ENCODE measurements around the gene MIX23. TPM values are rescaled to one million over a fixed set of nuclear protein-coding genes. Genes with fewer than 3 reads are reported as not detected.

MIX23 gene
- total RNA-seq, result 10 to 100 TPM; 20.6 to 25.1 (median 23.3) TPM

DNA sequence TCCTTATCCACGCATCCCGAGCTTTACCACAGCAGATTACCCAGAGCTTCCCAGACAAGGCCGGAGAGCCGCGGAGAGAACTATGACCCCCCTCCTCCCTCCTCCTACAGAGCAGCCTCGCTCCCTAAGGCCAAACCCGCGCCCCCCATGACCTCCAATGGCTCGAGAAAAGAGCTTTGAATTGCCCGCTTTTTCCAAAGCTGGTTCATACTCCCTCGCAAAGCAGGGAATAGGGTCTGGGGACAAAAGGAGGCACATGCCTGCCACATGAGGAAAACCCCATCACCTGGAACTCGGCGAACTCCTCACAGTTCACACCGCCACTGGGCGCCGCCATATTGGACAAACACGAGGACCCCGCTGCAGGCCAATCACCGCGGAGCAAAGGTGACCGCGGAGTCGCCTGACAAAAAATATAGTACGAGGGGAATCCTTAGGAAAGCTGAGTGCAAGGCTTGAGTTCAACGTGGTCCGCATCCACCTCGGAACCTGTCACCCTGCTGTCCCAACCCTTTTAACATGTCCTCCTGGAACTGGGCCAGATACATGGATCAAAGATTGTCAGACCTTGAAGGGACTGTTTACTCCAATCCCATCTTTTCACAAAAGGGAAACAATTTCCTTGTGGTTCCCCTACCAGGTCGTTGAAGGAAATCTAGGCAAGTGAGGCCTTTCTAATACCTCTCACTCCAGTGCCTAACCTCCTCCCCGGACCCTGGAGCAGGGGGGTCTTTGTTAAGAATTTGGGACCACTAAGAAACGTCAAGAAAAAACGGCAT, at the start of gene MIX23:
TSS of gene MIX23 (minus strand) at position 344 of the 779 bp plus-strand sequence. CDS start at position 337, 7 bp downstream.
- peaks cover 4 to 7% of the 10 kb centered on the region in 2 donors for H3K4me1 ChIP-seq
- no peaks in the 10 kb centered on the region for H3K27me3 ChIP-seq
- H3K36me3 ChIP-seq, result no peaks in the 10 kb centered on the region
- 0% methylated on average over 12 to 31 of the region's 31 CpGs for WGBS, 2 donors
- intact Hi-C loops (cut with DNase I), result loop anchor here (10.0 kb wide), 1 partner anchor 292 kb away; no protein-coding TSS in a partner anchor
- no peaks in the 10 kb centered on the region for H3K9me3 ChIP-seq
- H3K4me3 ChIP-seq (replicated peaks in 1 of 3), result peak within 1 kb of the TSS; percentile 57 to 69 (median 60)
- TF ChIP-seq, protein P1, sequence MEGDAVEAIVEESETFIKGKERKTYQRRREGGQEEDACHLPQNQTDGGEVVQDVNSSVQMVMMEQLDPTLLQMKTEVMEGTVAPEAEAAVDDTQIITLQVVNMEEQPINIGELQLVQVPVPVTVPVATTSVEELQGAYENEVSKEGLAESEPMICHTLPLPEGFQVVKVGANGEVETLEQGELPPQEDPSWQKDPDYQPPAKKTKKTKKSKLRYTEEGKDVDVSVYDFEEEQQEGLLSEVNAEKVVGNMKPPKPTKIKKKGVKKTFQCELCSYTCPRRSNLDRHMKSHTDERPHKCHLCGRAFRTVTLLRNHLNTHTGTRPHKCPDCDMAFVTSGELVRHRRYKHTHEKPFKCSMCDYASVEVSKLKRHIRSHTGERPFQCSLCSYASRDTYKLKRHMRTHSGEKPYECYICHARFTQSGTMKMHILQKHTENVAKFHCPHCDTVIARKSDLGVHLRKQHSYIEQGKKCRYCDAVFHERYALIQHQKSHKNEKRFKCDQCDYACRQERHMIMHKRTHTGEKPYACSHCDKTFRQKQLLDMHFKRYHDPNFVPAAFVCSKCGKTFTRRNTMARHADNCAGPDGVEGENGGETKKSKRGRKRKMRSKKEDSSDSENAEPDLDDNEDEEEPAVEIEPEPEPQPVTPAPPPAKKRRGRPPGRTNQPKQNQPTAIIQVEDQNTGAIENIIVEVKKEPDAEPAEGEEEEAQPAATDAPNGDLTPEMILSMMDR (IDR thresholded peaks at IDR 0.05), result no peak
- TF ChIP-seq POLR2A (IDR thresholded peaks at IDR 0.05), result peak in 1 of 2 donors; percentile 70
- peak within 1 kb of the TSS; percentile 84 to 91 (median 86) for H3K27ac ChIP-seq
- DNase-seq, result peak; percentile 81 to 87

DNA sequence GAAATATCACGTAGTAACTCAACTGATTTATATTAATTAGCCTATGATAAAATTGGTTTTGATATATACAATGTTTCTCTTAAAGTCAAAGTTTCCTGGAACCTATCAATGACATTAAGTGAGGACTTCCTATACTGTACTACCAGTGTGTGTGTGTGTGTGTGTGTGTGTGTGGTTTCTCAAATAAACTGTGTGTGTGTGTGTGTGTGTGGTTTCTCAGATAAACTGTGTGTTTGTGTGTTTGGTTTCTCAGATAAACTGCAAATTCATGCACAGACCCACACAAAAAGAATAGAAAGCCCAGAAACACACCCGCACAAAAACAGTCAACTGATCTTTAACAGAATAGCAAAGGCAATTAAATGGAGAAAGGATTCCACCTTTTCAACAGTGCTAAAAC, 47.3 kb upstream of the MIX23 start:
- intact Hi-C loops (cut with DNase I), result no loop called here
- H3K4me1 ChIP-seq, result no peaks in the 10 kb centered on the region
- H3K27me3 ChIP-seq, result no peaks in the 10 kb centered on the region
- 94 to 99% methylated on average over 2 of the region's 2 CpGs for WGBS, 2 donors
- TF ChIP-seq, protein P1 (IDR thresholded peaks at IDR 0.05), result no peak
- H3K36me3 ChIP-seq, result peaks cover 23 to 24% of the 10 kb centered on the region in 2 donors
- no peaks in the 10 kb centered on the region for H3K9me3 ChIP-seq
- H3K27ac ChIP-seq, result no peak overlapping the region
- no peak overlapping the region for H3K4me3 ChIP-seq (replicated peaks in 1 of 3)
- DNase-seq, result no peak

DNA sequence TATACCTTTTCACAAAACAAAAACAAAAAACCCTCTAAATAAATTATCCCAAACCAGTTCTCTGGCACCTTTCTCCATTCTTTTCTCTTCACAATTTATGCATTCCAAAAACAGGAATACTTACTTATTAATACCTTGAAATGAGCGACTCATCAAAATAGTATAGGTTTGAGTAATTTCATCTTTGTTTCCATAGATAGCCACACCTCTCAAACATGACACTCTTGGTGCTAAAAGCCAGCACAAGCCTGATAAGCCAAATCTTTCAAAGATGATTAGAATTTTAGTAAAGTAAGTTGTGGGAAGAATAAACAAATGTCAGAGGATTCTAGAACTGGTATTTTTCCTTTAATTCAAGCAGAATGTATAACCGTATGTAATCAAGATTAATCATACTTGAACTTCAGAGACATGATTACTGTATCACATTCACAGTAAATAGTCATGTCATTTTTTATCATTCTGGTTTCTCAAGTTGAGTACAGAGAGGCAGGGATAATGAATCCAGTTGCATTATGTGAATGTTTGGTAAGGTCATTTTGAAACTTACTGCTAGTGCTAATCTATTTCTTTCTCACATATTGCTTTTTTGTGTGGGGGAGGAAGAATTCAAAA, 44.9 kb upstream of the MIX23 start:
- Histone ChIP-seq H3K27me3 (no peaks in the 10 kb centered on the region), H3K9me3 (no peaks in the 10 kb centered on the region), H3K4me3 (replicated peaks in 1 of 3) (no peak overlapping the region), H3K27ac (no peak overlapping the region), H3K4me1 (no peaks in the 10 kb centered on the region), H3K36me3 (peaks cover 20 to 26% of the 10 kb centered on the region in 2 donors)
- WGBS, 2 donors, result 86 to 96% methylated on average over 2 of the region's 2 CpGs
- no peak for TF ChIP-seq POLR2A (IDR thresholded peaks at IDR 0.05)
- TF ChIP-seq, protein P1 (IDR thresholded peaks at IDR 0.05), result no peak
- intact Hi-C loops (cut with DNase I), result no loop called here
- DNase-seq, result no peak

DNA sequence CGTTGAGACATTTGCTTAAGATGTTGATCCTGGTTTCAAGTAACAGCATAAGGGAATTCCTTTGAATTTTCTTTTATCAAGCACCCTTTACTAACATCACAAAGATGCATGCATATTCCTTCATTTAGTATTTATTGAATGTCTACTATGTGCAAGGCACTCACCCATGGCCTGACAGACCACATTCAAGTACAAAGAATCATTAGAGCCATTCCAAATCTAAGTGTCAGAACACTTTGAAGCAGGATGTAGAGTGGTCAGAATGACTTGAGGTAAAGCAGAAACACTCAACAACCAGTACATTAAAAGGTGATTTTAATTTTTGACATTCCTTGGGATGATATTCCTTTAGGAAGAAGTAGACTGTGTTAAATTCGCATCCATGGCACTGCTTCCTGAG, 38.8 kb upstream of the MIX23 start:
- Histone ChIP-seq H3K4me3 (replicated peaks in 1 of 3) (no peak overlapping the region), H3K27ac (no peak overlapping the region), H3K4me1 (peaks cover 0 to 10% of the 10 kb centered on the region in 2 donors), H3K27me3 (no peaks in the 10 kb centered on the region), H3K9me3 (no peaks in the 10 kb centered on the region), H3K36me3 (peaks cover 19% of the 10 kb centered on the region in 2 donors)
- TF ChIP-seq, protein P1 (IDR thresholded peaks at IDR 0.05), result no peak
- WGBS, 2 donors, result 90 to 95% methylated on average over 2 of the region's 2 CpGs
- intact Hi-C loops (cut with DNase I), result no loop called here
- no peak for DNase-seq

DNA sequence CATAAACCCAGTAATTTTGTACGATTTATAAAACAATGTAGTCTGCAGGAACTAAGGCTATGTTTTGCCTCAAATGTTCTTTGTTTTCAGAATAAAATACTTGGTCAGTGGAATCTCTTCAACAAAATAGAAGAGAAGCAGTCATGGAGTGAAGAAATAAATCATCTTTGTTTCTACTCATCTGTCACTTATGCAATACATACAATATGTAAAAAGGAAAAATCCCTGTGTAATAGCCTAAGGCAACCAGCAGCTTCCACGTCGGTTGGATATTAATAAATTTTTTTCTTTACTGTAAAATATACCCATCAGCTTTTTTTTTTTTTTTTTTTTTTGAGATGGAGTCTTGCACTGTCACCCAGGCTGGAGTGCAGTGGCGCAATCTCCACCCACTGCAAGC, 38.1 kb upstream of the MIX23 start:
- WGBS, 2 donors, result 96 to 97% methylated on average over 4 of the region's 4 CpGs
- H3K4me3 ChIP-seq (replicated peaks in 1 of 3), result no peak overlapping the region
- no peak for TF ChIP-seq POLR2A (IDR thresholded peaks at IDR 0.05)
- TF ChIP-seq, protein P1 (IDR thresholded peaks at IDR 0.05), result no peak
- no peaks in the 10 kb centered on the region for H3K9me3 ChIP-seq
- intact Hi-C loops (cut with DNase I), result no loop called here
- no peak for DNase-seq
- H3K4me1 ChIP-seq, result peaks cover 0 to 10% of the 10 kb centered on the region in 2 donors
- H3K27me3 ChIP-seq, result no peaks in the 10 kb centered on the region
- H3K27ac ChIP-seq, result no peak overlapping the region
- H3K36me3 ChIP-seq, result peaks cover 12% of the 10 kb centered on the region in 2 donors

All from thyroid gland (tissue), 4 donors.